GM18502 (cell line): ENCODE measurements around the gene SLC35A5.

Source experiments
- ATAC-seq: cut with Tn5 transposase; IDR thresholded peaks from one replicate; pipeline ENCODE4 v1.9.1; 2021; ENCODE audit warnings: mild to moderate bottlenecking; ENCODE audit not compliant: unreplicated experiment, poor library complexity

The SLC35A5 gene

GRCh38 chr3:112619295-112619694, 57.5 kb downstream of the SLC35A5 start:
- ATAC-seq = peak; percentile 77

GRCh38 chr3:112623213-112623612, 61.4 kb downstream of the SLC35A5 start:
- no peak for ATAC-seq

GRCh38 chr3:112623717-112624116, 61.9 kb downstream of the SLC35A5 start:
- no peak for ATAC-seq

GRCh38 chr3:112627419-112627818, 65.6 kb downstream of the SLC35A5 start:
- no peak for ATAC-seq

- ATAC-seq = no peak
Measured at GRCh38 chr3:112627919-112628466, 66.1 kb downstream of the SLC35A5 start.

GRCh38 chr3:112629425-112629824, 67.6 kb downstream of the SLC35A5 start:
- ATAC-seq = no peak

GRCh38 chr3:112631257-112631656, 69.4 kb downstream of the SLC35A5 start:
- ATAC-seq = no peak

GRCh38 chr3:112632596-112632995, 70.8 kb downstream of the SLC35A5 start:
- ATAC-seq = no peak

- no peak for ATAC-seq
Measured at GRCh38 chr3:112633191-112633590, 71.3 kb downstream of the SLC35A5 start.

GRCh38 chr3:112633757-112634156, 71.9 kb downstream of the SLC35A5 start:
- ATAC-seq = no peak

- ATAC-seq = no peak
Measured at GRCh38 chr3:112634786-112635541, 73.1 kb downstream of the SLC35A5 start.
